Measurements from ENCODE around the gene TMEM150A. TPM values are rescaled to one million over a fixed set of nuclear protein-coding genes. Genes with fewer than 3 reads are reported as not detected.
A peak's percentile ranks its signal among the peaks of the same experiment; 100 is the strongest.

TMEM150A gene
- total RNA-seq, 3 donors from 2014 or later = 20.8 to 40.0 (median 22.6) TPM

DNA sequence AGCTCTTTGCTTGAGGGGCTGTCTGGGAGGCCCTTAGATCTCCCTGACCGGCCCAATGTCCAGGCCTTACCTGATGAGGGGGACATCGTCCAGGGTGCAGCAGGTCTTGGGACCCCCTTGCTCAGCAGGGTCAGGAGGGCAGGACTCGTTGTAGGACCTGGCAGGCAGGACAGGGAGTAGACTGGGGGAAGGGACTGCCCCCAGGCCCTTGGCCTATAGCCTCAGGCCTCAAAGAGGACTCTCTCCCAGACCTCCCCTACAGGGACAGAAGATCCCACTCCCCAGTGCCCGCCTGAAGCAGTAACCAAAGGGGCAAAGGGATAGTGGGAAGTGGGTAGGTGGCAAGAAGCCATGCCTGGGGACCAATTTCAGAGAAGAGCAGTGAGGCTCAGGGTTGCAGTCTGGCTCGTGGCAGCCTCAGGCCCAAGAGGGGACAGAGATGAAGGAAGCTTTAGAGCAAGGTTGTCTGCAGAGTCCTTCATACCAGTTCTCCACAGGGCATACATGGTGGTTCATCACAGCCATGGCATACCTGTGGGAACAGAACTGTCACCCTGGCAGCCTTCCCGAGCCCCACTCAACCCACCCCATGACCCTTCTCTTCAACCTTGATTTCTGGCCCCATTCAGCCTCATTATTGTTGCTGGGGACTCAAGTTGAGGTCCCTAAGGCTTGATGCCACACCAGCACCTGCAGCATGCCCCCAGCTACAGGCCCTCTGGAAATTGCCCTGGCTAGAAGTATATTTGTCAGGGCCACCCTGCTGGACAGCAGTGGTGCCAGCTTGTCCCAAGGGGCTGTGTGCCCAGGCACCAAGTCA lies 1.3 kb downstream of the TMEM150A start:
- Histone ChIP-seq H3K27ac (peak overlapping the region; percentile 89 to 90), H3K4me1 (peaks cover 16 to 42% of the 10 kb centered on the region in 2 donors), H3K9me3 (no peaks in the 10 kb centered on the region), H3K27me3 (no peaks in the 10 kb centered on the region), H3K36me3 (no peaks in the 10 kb centered on the region), H3K4me3 (peak overlapping the region; percentile 71 to 86 (median 75))
- no peak for DNase-seq (ENCODE audit: low spot score in 2 of 2)
- TF ChIP-seq POLR2AphosphoS5 (IDR thresholded peaks at IDR 0.05) = no peak
- TF ChIP-seq, protein P1, sequence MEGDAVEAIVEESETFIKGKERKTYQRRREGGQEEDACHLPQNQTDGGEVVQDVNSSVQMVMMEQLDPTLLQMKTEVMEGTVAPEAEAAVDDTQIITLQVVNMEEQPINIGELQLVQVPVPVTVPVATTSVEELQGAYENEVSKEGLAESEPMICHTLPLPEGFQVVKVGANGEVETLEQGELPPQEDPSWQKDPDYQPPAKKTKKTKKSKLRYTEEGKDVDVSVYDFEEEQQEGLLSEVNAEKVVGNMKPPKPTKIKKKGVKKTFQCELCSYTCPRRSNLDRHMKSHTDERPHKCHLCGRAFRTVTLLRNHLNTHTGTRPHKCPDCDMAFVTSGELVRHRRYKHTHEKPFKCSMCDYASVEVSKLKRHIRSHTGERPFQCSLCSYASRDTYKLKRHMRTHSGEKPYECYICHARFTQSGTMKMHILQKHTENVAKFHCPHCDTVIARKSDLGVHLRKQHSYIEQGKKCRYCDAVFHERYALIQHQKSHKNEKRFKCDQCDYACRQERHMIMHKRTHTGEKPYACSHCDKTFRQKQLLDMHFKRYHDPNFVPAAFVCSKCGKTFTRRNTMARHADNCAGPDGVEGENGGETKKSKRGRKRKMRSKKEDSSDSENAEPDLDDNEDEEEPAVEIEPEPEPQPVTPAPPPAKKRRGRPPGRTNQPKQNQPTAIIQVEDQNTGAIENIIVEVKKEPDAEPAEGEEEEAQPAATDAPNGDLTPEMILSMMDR (IDR thresholded peaks at IDR 0.05) = no peak
- TF ChIP-seq POLR2A (IDR thresholded peaks at IDR 0.05) = no peak
- intact Hi-C loops (cut with DNase I; ENCODE audit: low total_unique reads) = no loop called here

DNA sequence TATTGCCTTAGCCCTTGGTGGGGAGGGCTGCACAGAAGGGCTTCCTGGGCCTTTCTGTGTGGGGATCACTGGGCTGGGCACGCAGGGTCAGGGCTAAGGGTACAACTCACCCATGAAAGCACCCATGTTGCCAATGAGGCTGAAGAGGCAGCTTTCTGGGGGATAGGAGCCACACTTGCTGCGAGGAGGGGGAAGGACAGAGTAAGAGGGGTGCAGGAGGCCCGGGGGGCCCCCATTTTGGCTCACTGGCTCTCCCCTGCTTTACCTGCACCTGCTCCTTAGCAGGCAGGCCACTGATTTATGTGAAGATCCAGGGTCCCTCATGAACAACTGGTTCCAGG lies 2.3 kb downstream of the TMEM150A start:
- Histone ChIP-seq H3K27ac (peak overlapping the region in 1 of 2 donors; percentile 90), H3K4me3 (no peak overlapping the region), H3K9me3 (no peaks in the 10 kb centered on the region), H3K27me3 (no peaks in the 10 kb centered on the region), H3K4me1 (peaks cover 16 to 34% of the 10 kb centered on the region in 2 donors), H3K36me3 (no peaks in the 10 kb centered on the region)
- no peak for DNase-seq (ENCODE audit: low spot score in 2 of 2)
- no peak for TF ChIP-seq POLR2AphosphoS5 (IDR thresholded peaks at IDR 0.05)
- intact Hi-C loops (cut with DNase I; ENCODE audit: low total_unique reads) = no loop called here

DNA sequence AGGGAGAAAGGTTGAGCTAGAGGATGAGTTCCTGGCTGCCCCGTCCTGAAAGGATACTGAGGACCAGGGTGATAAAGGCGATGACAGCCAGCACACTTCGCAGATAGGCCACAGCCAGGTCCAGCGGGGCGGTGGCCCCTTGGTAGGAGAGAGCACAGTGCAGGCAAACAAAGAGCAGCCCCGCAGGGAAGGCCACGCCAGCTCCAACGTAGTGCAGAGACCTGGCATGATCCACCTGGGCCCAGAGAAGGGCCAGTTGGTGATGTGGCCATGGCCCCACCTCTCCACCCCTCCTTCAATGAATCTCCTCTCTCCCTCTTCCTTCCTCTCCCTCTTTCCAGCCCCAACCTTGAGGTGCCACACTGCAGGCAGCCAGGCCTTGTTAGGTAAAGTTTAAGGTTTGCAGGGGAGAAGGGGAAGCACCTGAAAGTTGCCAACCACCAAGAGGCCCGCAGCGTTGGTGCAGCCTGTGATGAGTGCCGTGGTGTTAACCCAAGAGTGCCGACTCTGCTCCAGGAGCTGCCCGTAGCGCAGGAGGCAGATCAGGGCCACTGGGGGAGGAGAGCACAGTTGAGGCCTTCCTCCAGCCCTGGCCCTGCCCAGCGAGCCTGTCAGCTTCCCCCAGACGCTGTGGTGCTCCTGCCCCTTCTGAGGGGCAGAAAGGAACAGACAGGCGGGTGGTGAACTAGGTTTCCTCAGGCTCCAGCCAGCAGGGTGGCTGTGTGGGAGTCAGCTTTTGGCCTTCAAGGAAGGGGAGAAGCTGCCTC lies 2.8 kb downstream of the TMEM150A start:
- DNase-seq (ENCODE audit: low spot score in 2 of 2) = no peak
- no peaks in the 10 kb centered on the region for H3K9me3 ChIP-seq
- H3K27ac ChIP-seq = peak overlapping the region in 1 of 2 donors; percentile 90
- H3K4me1 ChIP-seq = peaks cover 11 to 31% of the 10 kb centered on the region in 2 donors
- H3K36me3 ChIP-seq = no peaks in the 10 kb centered on the region
- H3K4me3 ChIP-seq = no peak overlapping the region
- TF ChIP-seq, protein P1 (IDR thresholded peaks at IDR 0.05) = no peak
- TF ChIP-seq POLR2A (IDR thresholded peaks at IDR 0.05) = no peak
- no peak for TF ChIP-seq POLR2AphosphoS5 (IDR thresholded peaks at IDR 0.05)
- no peaks in the 10 kb centered on the region for H3K27me3 ChIP-seq
- intact Hi-C loops (cut with DNase I; ENCODE audit: low total_unique reads) = no loop called here

DNA sequence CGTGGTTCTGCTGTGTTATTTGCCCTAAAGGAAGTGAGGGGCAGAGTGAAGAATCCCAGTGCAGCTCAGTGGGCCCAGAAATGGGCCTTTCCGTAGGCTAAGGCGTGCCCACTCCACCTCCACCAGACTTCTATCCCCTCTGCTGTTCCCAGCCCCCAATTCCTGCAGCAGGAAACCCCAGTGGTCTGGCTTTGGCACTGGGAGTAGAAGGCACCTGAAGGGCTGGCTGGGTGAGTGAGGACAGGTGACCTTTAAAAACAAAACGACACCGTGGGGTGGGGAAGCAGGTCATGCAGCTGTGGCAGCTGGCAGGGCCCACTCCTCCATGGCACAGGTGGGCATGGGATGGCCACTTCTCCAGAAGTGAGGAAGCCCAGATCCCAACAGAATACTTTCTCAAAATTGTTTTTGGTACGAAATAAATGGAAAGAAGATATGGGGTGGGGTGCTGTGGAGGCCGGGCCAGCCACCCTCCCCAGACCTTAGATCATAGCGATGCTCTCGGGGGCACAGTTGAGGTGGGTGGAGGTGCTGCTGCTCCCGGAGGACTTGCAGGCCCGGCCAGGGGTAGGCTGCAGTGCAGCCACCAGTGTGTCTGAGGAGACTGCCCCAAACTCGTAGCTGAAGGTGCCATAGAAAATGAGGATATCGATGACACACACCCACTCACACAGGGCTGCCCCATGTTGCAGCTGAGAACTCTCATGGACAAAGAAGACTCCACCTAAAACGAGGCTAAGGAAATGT lies 3.7 kb downstream of the TMEM150A start:
- Histone ChIP-seq H3K4me1 (peaks cover 8 to 28% of the 10 kb centered on the region in 2 donors), H3K36me3 (no peaks in the 10 kb centered on the region), H3K4me3 (no peak overlapping the region), H3K27ac (no peak overlapping the region), H3K9me3 (no peaks in the 10 kb centered on the region), H3K27me3 (no peaks in the 10 kb centered on the region)
- TF ChIP-seq, protein P1 (IDR thresholded peaks at IDR 0.05) = no peak
- no peak for DNase-seq (ENCODE audit: low spot score in 2 of 2)
- intact Hi-C loops (cut with DNase I; ENCODE audit: low total_unique reads) = no loop called here

DNA sequence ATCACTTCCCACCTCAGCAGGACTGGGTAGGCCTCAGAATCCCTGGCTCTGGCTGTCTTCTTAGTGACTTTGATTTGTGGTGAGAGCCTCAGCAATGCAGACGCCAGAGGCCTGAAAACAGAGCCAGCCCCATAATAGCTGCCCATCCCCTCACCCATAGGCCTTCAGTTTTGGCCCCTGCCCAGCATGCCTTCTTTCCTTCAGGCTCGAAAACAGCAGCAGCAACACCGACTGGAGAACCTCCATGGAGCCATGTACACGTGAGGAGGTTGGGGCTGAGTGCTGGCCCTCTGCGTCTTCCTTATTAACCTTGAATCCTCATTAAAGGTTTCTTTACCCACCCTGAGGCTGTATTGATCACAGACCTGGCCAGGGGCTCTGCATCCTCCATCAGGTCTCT lies 5.3 kb downstream of the TMEM150A start:
- no peaks in the 10 kb centered on the region for H3K27me3 ChIP-seq
- no peaks in the 10 kb centered on the region for H3K36me3 ChIP-seq
- intact Hi-C loops (cut with DNase I; ENCODE audit: low total_unique reads) = no loop called here
- H3K4me3 ChIP-seq = no peak overlapping the region
- peaks cover 8 to 26% of the 10 kb centered on the region in 2 donors for H3K4me1 ChIP-seq
- no peak overlapping the region for H3K27ac ChIP-seq
- H3K9me3 ChIP-seq = no peaks in the 10 kb centered on the region
- DNase-seq (ENCODE audit: low spot score in 2 of 2) = no peak
- TF ChIP-seq POLR2AphosphoS5 (IDR thresholded peaks at IDR 0.05) = no peak
- TF ChIP-seq, protein P1 (IDR thresholded peaks at IDR 0.05) = no peak
- TF ChIP-seq POLR2A (IDR thresholded peaks at IDR 0.05) = no peak
